ENCODE measurements around the gene CCDC33.

CCDC33 gene

GRCh38 chr15:74311734-74312444 is 75.8 kb downstream of the CCDC33 start:
- peaks cover 27% of the 10 kb centered on the region for H3K4me1 ChIP-seq (ENCODE audit: insufficient read depth, low read length)
- H3K4me3 ChIP-seq (ENCODE audit: low read length) = no peak overlapping the region
- H3K27ac ChIP-seq (ENCODE audit: low read length) = no peak overlapping the region
- no peak overlapping the region for H3K9ac ChIP-seq (ENCODE audit: low read depth, low read length)
- no peaks in the 10 kb centered on the region for H3K9me3 ChIP-seq (ENCODE audit: insufficient read depth, low read depth, low read length)
- peaks cover 5% of the 10 kb centered on the region; the same call in 1 of the 2 replicates for H3K27me3 ChIP-seq (ENCODE audit: insufficient read depth, low read length)
- H3K36me3 ChIP-seq (ENCODE audit: insufficient read depth, low read depth, low read length) = no peaks in the 10 kb centered on the region

GRCh38 chr15:74312445-74313007 is 76.4 kb downstream of the CCDC33 start:
- H3K9ac ChIP-seq (ENCODE audit: low read depth, low read length) = no peak overlapping the region
- no peaks in the 10 kb centered on the region for H3K36me3 ChIP-seq (ENCODE audit: insufficient read depth, low read depth, low read length)
- no peak overlapping the region for H3K4me3 ChIP-seq (ENCODE audit: low read length)
- H3K4me1 ChIP-seq (ENCODE audit: insufficient read depth, low read length) = peaks cover 25% of the 10 kb centered on the region
- H3K27me3 ChIP-seq (ENCODE audit: insufficient read depth, low read length) = no peaks in the 10 kb centered on the region; the same call in 1 of the 2 replicates
- no peaks in the 10 kb centered on the region for H3K9me3 ChIP-seq (ENCODE audit: insufficient read depth, low read depth, low read length)
- H3K27ac ChIP-seq (ENCODE audit: low read length) = no peak overlapping the region

- Histone ChIP-seq H3K4me3 (ENCODE audit: low read length) (no peak overlapping the region), H3K27me3 (ENCODE audit: insufficient read depth, low read length) (no peaks in the 10 kb centered on the region), H3K9ac (ENCODE audit: low read depth, low read length) (no peak overlapping the region), H3K27ac (ENCODE audit: low read length) (no peak overlapping the region), H3K36me3 (ENCODE audit: insufficient read depth, low read depth, low read length) (no peaks in the 10 kb centered on the region), H3K9me3 (ENCODE audit: insufficient read depth, low read depth, low read length) (no peaks in the 10 kb centered on the region), H3K4me1 (ENCODE audit: insufficient read depth, low read length) (peaks cover 27% of the 10 kb centered on the region)
These were observed 77.8 kb downstream of the CCDC33 start for GRCh38 chr15:74313889-74314288.

DNA sequence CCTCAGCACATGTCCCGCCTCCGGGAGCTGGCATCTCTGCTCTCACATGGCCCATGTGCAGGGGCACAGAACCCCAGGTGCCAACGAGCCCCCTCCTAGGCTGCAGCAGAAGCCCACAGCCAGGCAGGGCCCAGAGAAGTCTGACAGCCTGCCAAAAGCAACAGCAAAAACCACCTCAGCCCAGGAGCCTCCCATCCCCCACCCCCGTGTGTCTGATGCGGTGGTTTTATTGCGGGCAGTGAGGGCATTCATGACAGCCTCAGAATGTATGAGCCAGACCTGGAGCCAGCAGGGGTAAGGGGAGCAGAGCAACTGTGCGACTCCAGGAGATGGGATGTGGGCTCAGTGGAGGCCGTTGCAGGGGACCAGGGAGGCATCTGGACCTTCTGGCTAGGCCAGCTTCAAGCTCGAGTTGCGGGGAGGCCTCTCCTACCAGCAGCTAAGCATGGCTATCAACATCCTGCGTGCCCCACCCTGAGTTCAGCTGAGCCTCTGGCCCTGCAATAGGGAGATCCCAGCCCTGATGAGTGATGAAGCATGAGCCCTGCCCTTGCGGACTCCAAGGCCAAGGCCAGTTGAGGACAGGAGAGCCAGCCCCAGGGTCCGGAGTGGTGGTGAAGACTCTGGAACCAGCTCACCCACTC is 78.8 kb downstream of the CCDC33 start:
- no peaks in the 10 kb centered on the region for H3K36me3 ChIP-seq (ENCODE audit: insufficient read depth, low read depth, low read length)
- no peak overlapping the region for H3K4me3 ChIP-seq (ENCODE audit: low read length)
- H3K27ac ChIP-seq (ENCODE audit: low read length) = no peak overlapping the region
- H3K27me3 ChIP-seq (ENCODE audit: insufficient read depth, low read length) = no peaks in the 10 kb centered on the region
- peaks cover 35% of the 10 kb centered on the region for H3K4me1 ChIP-seq (ENCODE audit: insufficient read depth, low read length)
- H3K9ac ChIP-seq (ENCODE audit: low read depth, low read length) = no peak overlapping the region
- H3K9me3 ChIP-seq (ENCODE audit: insufficient read depth, low read depth, low read length) = no peaks in the 10 kb centered on the region

GRCh38 chr15:74315626-74316025 is 79.5 kb downstream of the CCDC33 start:
- Histone ChIP-seq H3K27ac (ENCODE audit: low read length) (no peak overlapping the region), H3K9ac (ENCODE audit: low read depth, low read length) (no peak overlapping the region), H3K4me3 (ENCODE audit: low read length) (no peak overlapping the region), H3K4me1 (ENCODE audit: insufficient read depth, low read length) (peaks cover 42% of the 10 kb centered on the region), H3K36me3 (ENCODE audit: insufficient read depth, low read depth, low read length) (no peaks in the 10 kb centered on the region), H3K9me3 (ENCODE audit: insufficient read depth, low read depth, low read length) (no peaks in the 10 kb centered on the region), H3K27me3 (ENCODE audit: insufficient read depth, low read length) (no peaks in the 10 kb centered on the region)

DNA sequence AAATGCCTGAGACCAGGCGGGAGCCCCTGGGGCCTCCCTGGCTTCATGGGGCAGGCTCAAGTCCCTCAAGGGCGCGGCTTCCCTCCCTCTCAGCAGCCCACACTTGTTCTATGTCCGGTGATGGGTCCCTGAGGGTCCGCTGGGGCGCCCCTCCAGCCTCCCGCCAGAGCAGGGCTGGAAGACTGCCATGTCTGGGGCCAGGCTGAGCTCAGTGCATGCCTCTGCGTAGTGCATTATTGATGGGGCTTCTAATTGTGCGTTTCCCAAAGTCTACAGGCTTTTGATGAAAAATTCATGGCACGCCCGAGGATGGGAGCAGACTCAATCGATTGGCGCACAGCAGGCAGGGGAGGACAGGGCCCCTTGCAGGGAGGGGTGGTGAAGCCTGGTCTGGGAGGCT is 80.0 kb downstream of the CCDC33 start:
- Histone ChIP-seq H3K4me1 (ENCODE audit: insufficient read depth, low read length) (peaks cover 42% of the 10 kb centered on the region), H3K36me3 (ENCODE audit: insufficient read depth, low read depth, low read length) (no peaks in the 10 kb centered on the region)

GRCh38 chr15:74317820-74318375 is 81.8 kb downstream of the CCDC33 start:
- peaks cover 35% of the 10 kb centered on the region for H3K4me1 ChIP-seq (ENCODE audit: insufficient read depth, low read length)

More for the DNA sequence above, 80.0 kb downstream of the CCDC33 start:
- Histone ChIP-seq H3K9ac (ENCODE audit: low read depth, low read length) (no peak overlapping the region), H3K4me3 (ENCODE audit: low read length) (no peak overlapping the region), H3K9me3 (ENCODE audit: insufficient read depth, low read depth, low read length) (no peaks in the 10 kb centered on the region), H3K27me3 (ENCODE audit: insufficient read depth, low read length) (no peaks in the 10 kb centered on the region), H3K27ac (ENCODE audit: low read length) (no peak overlapping the region)

GRCh38 chr15:74318376-74319137 is 82.4 kb downstream of the CCDC33 start:
- Histone ChIP-seq H3K4me3 (ENCODE audit: low read length) (no peak overlapping the region), H3K27ac (ENCODE audit: low read length) (no peak overlapping the region), H3K27me3 (ENCODE audit: insufficient read depth, low read length) (no peaks in the 10 kb centered on the region), H3K4me1 (ENCODE audit: insufficient read depth, low read length) (peaks cover 35% of the 10 kb centered on the region), H3K9ac (ENCODE audit: low read depth, low read length) (peak overlapping the region; percentile 15; the same call in 1 of the 2 replicates), H3K36me3 (ENCODE audit: insufficient read depth, low read depth, low read length) (no peaks in the 10 kb centered on the region), H3K9me3 (ENCODE audit: insufficient read depth, low read depth, low read length) (no peaks in the 10 kb centered on the region)

More at GRCh38 chr15:74317820-74318375, 81.8 kb downstream of the CCDC33 start:
- Histone ChIP-seq H3K9ac (ENCODE audit: low read depth, low read length) (no peak overlapping the region), H3K27me3 (ENCODE audit: insufficient read depth, low read length) (no peaks in the 10 kb centered on the region), H3K4me3 (ENCODE audit: low read length) (no peak overlapping the region), H3K9me3 (ENCODE audit: insufficient read depth, low read depth, low read length) (no peaks in the 10 kb centered on the region), H3K27ac (ENCODE audit: low read length) (no peak overlapping the region), H3K36me3 (ENCODE audit: insufficient read depth, low read depth, low read length) (no peaks in the 10 kb centered on the region)

DNA sequence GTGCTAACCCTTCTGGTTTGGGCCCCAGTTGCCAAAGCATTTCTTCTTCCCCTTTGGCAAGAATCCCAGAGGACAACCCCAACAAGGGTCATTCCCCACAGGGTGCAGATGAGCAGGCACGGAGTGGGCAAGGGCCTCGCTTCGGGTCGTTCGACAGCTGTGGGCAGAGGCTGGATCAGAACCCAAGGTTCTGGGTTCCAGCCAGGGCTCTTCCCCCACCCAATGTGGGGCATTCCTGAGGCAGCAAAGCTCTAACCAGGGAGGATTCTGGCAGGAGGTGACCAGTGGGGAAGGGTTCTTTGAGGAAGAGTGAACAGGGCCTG is 83.0 kb downstream of the CCDC33 start:
- Histone ChIP-seq H3K27ac (ENCODE audit: low read length) (no peak overlapping the region), H3K9ac (ENCODE audit: low read depth, low read length) (peak overlapping the region; percentile 15; the same call in 1 of the 2 replicates), H3K36me3 (ENCODE audit: insufficient read depth, low read depth, low read length) (no peaks in the 10 kb centered on the region), H3K27me3 (ENCODE audit: insufficient read depth, low read length) (no peaks in the 10 kb centered on the region), H3K4me1 (ENCODE audit: insufficient read depth, low read length) (peaks cover 35% of the 10 kb centered on the region), H3K9me3 (ENCODE audit: insufficient read depth, low read depth, low read length) (no peaks in the 10 kb centered on the region), H3K4me3 (ENCODE audit: low read length) (no peak overlapping the region)

GRCh38 chr15:74319596-74320351 is 83.6 kb downstream of the CCDC33 start:
- H3K4me1 ChIP-seq (ENCODE audit: insufficient read depth, low read length) = peaks cover 34% of the 10 kb centered on the region
- no peaks in the 10 kb centered on the region for H3K9me3 ChIP-seq (ENCODE audit: insufficient read depth, low read depth, low read length)
- H3K36me3 ChIP-seq (ENCODE audit: insufficient read depth, low read depth, low read length) = no peaks in the 10 kb centered on the region
- H3K4me3 ChIP-seq (ENCODE audit: low read length) = no peak overlapping the region
- H3K9ac ChIP-seq (ENCODE audit: low read depth, low read length) = peak overlapping the region; percentile 15; the same call in 1 of the 2 replicates
- H3K27ac ChIP-seq (ENCODE audit: low read length) = no peak overlapping the region
- H3K27me3 ChIP-seq (ENCODE audit: insufficient read depth, low read length) = no peaks in the 10 kb centered on the region

Measured in iPS-20b (cell line).